CD14-positive monocyte (primary cell): ENCODE measurements around the gene SLC18A3. TPM values are rescaled to one million over a fixed set of nuclear protein-coding genes. Genes with fewer than 3 reads are reported as not detected.

Experiments
- DNase-seq, 3 donors: peaks; one replicate each; pipeline ENCODE4 v3.0.0-alpha.2; 2011 to 2022
- H2AFZ ChIP-seq: 2 replicates; pipeline ENCODE4 v1.6.0; 2012; ENCODE audit warnings: mild to moderate bottlenecking, low read depth, low read length, inconsistent platforms; ENCODE audit not compliant: insufficient read depth, poor library complexity, severe bottlenecking
- H3K27ac ChIP-seq, 2 donors: 1 replicate in 1 of 2; 2 replicates in 1 of 2; pipeline ENCODE4 v1.5.1; 2012 to 2013; ENCODE audit warnings: low read length in 2 of 2, control low read depth in 1 of 2, inconsistent platforms in 1 of 2, low read depth in 1 of 2, mild to moderate bottlenecking in 1 of 2
- H3K27me3 ChIP-seq, 2 donors: one replicate each; pipeline versions ENCODE4 v1.6.0 to v1.6.1; 2011 to 2013; ENCODE audit warnings: low read length in 2 of 2; ENCODE audit not compliant: control insufficient read depth in 2 of 2, insufficient read depth in 2 of 2
- H3K36me3 ChIP-seq, 2 donors: replicated peaks in 1 of 2; 1 replicate in 1 of 2; 2 replicates in 1 of 2; pipeline versions ENCODE4 v1.5.1 to v1.6.1; 2012 to 2013; ENCODE audit warnings: low read length in 2 of 2, control low read depth in 1 of 2, inconsistent platforms in 1 of 2, mild to moderate bottlenecking in 1 of 2; ENCODE audit not compliant: insufficient read depth in 2 of 2, control insufficient read depth in 1 of 2
- H3K4me1 ChIP-seq, 2 donors: 1 replicate in 1 of 2; 2 replicates in 1 of 2; pipeline versions ENCODE4 v1.5.1 to v1.6.1; 2012 to 2013; ENCODE audit warnings: low read length in 2 of 2, control low read depth in 1 of 2, inconsistent platforms in 1 of 2, mild to moderate bottlenecking in 1 of 2, moderate library complexity in 1 of 2; ENCODE audit not compliant: insufficient read depth in 2 of 2, control insufficient read depth in 1 of 2
- H3K4me2 ChIP-seq: replicated peaks from 2 replicates; pipeline ENCODE3; 2012; ENCODE audit warnings: low read length, moderate library complexity, mild to moderate bottlenecking; ENCODE audit not compliant: poor library complexity, severe bottlenecking; ENCODE audit errors: extremely low read depth
- H3K4me3 ChIP-seq, 3 experiments: fragments of 200-600 bp in 1 of 3; sonication (generic) in 1 of 3; replicated peaks in 1 of 3; 1 replicate in 2 of 3; 2 replicates in 1 of 3; pipeline ENCODE4 v1.5.1; 2011 to 2013; ENCODE audit warnings: low read length in 3 of 3, mild to moderate bottlenecking in 3 of 3, control low read depth in 2 of 3, low read depth in 2 of 3, inconsistent platforms in 1 of 3, moderate library complexity in 1 of 3
- H3K79me2 ChIP-seq: 2 replicates; pipeline ENCODE4 v1.6.0; 2012; ENCODE audit warnings: mild to moderate bottlenecking, control low read depth, inconsistent platforms, low read length, moderate library complexity; ENCODE audit not compliant: insufficient read depth
- H3K9ac ChIP-seq: 2 replicates; pipeline ENCODE4 v1.6.0; 2017; ENCODE audit warnings: low read length, mild to moderate bottlenecking; ENCODE audit not compliant: insufficient read depth, poor library complexity, severe bottlenecking
- H3K9me3 ChIP-seq, 2 donors: replicated peaks in 1 of 2; 1 replicate in 1 of 2; 2 replicates in 1 of 2; pipeline versions ENCODE4 v1.5.1 to v1.6.1; 2012 to 2013; ENCODE audit warnings: low read length in 2 of 2, control low read depth in 1 of 2; ENCODE audit not compliant: control insufficient read depth in 1 of 2, insufficient read depth in 1 of 2
- H4K20me1 ChIP-seq: 2 replicates; pipeline ENCODE4 v1.6.0; 2012; ENCODE audit warnings: mild to moderate bottlenecking, low read length, control low read depth, moderate library complexity; ENCODE audit not compliant: insufficient read depth
- H3K27ac Mint-ChIP-seq, 7 donors: one replicate each; pipeline ENCODE4 v1.8.0; 2020; ENCODE audit warnings: mild to moderate bottlenecking in 7 of 7, mixed read lengths in 7 of 7, moderate library complexity in 6 of 7, inconsistent platforms in 2 of 7
- H3K27me3 Mint-ChIP-seq, 3 donors: one replicate each; pipeline ENCODE4 v1.8.0; 2021 to 2022; ENCODE audit warnings: low read depth in 3 of 3, mild to moderate bottlenecking in 3 of 3, mixed read lengths in 3 of 3, moderate library complexity in 3 of 3, inconsistent platforms in 1 of 3
- H3K36me3 Mint-ChIP-seq, 2 donors: one replicate each; pipeline ENCODE4 v1.8.0; 2020; ENCODE audit warnings: mixed read lengths in 2 of 2, inconsistent platforms in 1 of 2, mild to moderate bottlenecking in 1 of 2
- H3K4me1 Mint-ChIP-seq: one replicate; pipeline ENCODE4 v1.8.0; 2020; ENCODE audit warnings: mild to moderate bottlenecking, mixed read lengths
- H3K4me3 Mint-ChIP-seq, 2 donors: one replicate each; pipeline ENCODE4 v1.8.0; 2020; ENCODE audit warnings: mild to moderate bottlenecking in 2 of 2, mixed read lengths in 2 of 2, moderate library complexity in 1 of 2
- H3K9me3 Mint-ChIP-seq, 7 donors: one replicate each; pipeline ENCODE4 v1.8.0; 2020 to 2022; ENCODE audit warnings: mixed read lengths in 7 of 7, mild to moderate bottlenecking in 6 of 7, moderate library complexity in 6 of 7, inconsistent platforms in 2 of 7
- CTCF ChIP-seq: fragments of 200-600 bp; IDR thresholded peaks from one replicate; pipeline ENCODE4 v1.8.0; 2022; ENCODE audit warnings: antibody characterized with exemption, mild to moderate bottlenecking
- WGBS: methylation state at CpG from one replicate; pipeline ENCODE4 v1.1.5; 2013; ENCODE audit warnings: missing lambda C conversion rate; ENCODE audit not compliant: insufficient coverage; 5-methylcytosine and 5-hydroxymethylcytosine counted together
- intact Hi-C, 2 donors: fragments of 100-400 bp; cut with micrococcal nuclease; formaldehyde crosslinking; loops; one replicate each; pipeline versions ENCODE4 v1.15.0 to v1.15.1; 2023
- polyA plus RNA-seq, 3 donors: library from polyadenylated mRNA; depleted of rRNA in 1 of 3; unstranded in 2 of 3; stranded (reverse) in 1 of 3; fragments of 300-500 nt in 2 of 3; fragments of >200 nt in 1 of 3; fragmentation: Illumina TruSeq in 2 of 3; gene quantifications; 1 replicate in 2 of 3; 2 replicates in 1 of 3; pipeline ENCODE4 v1.2.3, GENCODE V29; 2012 to 2021

SLC18A3 gene
- polyA plus RNA-seq, 3 donors = not detected

GRCh38 chr10:49643241-49644034, 33.3 kb downstream of the SLC18A3 start:
- intact Hi-C loops = no loop called here
- WGBS = 92% methylated on average over 3 of the region's 5 CpGs
- no peak overlapping the region for H3K27ac Mint-ChIP-seq
- no peaks in the 10 kb centered on the region for H3K9me3 ChIP-seq
- TF ChIP-seq CTCF = no peak
- no peak overlapping the region for H3K4me3 ChIP-seq
- H3K27me3 ChIP-seq = peaks cover 2 to 3% of the 10 kb centered on the region in 2 donors
- H4K20me1 ChIP-seq = no peaks in the 10 kb centered on the region
- H3K36me3 Mint-ChIP-seq = no peaks in the 10 kb centered on the region
- no peak overlapping the region for H2AFZ ChIP-seq
- H3K4me1 Mint-ChIP-seq = peaks cover 18% of the 10 kb centered on the region
- H3K27me3 Mint-ChIP-seq = peaks cover 9 to 22% (median 16%) of the 10 kb centered on the region in 3 donors
- H3K4me3 Mint-ChIP-seq = no peak overlapping the region
- DNase-seq = no peak
- no peak overlapping the region for H3K27ac ChIP-seq
- H3K4me2 ChIP-seq = no peak overlapping the region
- H3K9ac ChIP-seq = no peak overlapping the region
- peaks cover 0 to 5% (median 2%) of the 10 kb centered on the region in 7 donors for H3K9me3 Mint-ChIP-seq
- no peaks in the 10 kb centered on the region for H3K79me2 ChIP-seq
- H3K36me3 ChIP-seq = no peaks in the 10 kb centered on the region
- H3K4me1 ChIP-seq = peaks cover 10 to 13% of the 10 kb centered on the region in 2 donors

GRCh38 chr10:49644035-49644646, 34.0 kb downstream of the SLC18A3 start:
- peaks cover 6 to 20% (median 17%) of the 10 kb centered on the region in 3 donors for H3K27me3 Mint-ChIP-seq
- peaks cover 10 to 13% of the 10 kb centered on the region in 2 donors for H3K4me1 ChIP-seq
- no peak for TF ChIP-seq CTCF
- peaks cover 19% of the 10 kb centered on the region for H3K4me1 Mint-ChIP-seq
- no peak overlapping the region for H3K9ac ChIP-seq
- no peaks in the 10 kb centered on the region for H3K36me3 ChIP-seq
- 91% methylated on average over 6 of the region's 7 CpGs for WGBS
- H3K4me2 ChIP-seq = no peak overlapping the region
- intact Hi-C loops = no loop called here
- no peak overlapping the region for H3K27ac ChIP-seq
- H3K79me2 ChIP-seq = no peaks in the 10 kb centered on the region
- H3K36me3 Mint-ChIP-seq = no peaks in the 10 kb centered on the region
- peaks cover 0 to 6% (median 2%) of the 10 kb centered on the region in 7 donors for H3K9me3 Mint-ChIP-seq
- no peak overlapping the region for H3K4me3 Mint-ChIP-seq
- no peak overlapping the region for H3K4me3 ChIP-seq
- no peak overlapping the region for H2AFZ ChIP-seq
- H3K27ac Mint-ChIP-seq = no peak overlapping the region
- H3K9me3 ChIP-seq = no peaks in the 10 kb centered on the region
- peaks cover 2 to 3% of the 10 kb centered on the region in 2 donors for H3K27me3 ChIP-seq
- DNase-seq = no peak
- H4K20me1 ChIP-seq = no peaks in the 10 kb centered on the region
